ENCODE measurements around the gene FLT4. TPM values are rescaled to one million over a fixed set of nuclear protein-coding genes. Genes with fewer than 3 reads are reported as not detected.
"Not testable (repeated sequence)": the region's sequence is repeated elsewhere in the genome, so short reads cannot be mapped to it uniquely, and the experiment has no call there.

Gene FLT4
- polyA plus RNA-seq, 2 donors = 2.8 to 4.0 TPM

DNA sequence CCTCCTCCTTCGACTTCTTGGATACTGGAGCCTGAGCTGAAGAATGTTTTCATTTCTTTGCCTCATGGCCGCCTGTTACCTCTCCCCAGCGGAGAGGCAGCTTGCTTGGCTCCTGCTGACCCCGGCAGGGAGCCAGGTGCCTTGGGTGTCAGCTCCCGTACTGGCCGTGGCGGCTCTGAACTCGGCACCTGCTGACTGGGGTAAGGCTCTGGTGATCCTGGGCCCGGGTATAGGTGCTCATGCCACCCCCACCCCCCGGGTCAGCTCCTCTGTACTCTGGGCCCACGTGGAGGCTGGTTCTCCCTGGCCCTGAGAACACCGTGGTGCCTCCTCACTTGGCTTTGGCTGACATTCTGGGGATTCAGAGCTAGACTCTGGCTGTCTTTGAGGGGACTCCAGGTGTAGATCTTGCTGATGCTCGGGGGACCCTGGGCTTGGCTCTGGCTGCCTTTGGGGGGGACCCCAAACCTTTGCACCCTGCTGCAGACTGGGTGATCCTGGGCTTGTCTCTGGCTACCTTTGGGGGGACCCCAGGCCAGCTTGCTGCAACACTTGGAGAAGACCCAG lies 22.6 kb upstream of the FLT4 start:
- H3K27me3 ChIP-seq (ENCODE audit: control insufficient read depth in 1 of 2, insufficient read depth in 2 of 2, low read length in 2 of 2); H3K36me3 ChIP-seq (ENCODE audit: control insufficient read depth in 2 of 2, insufficient read depth in 2 of 2, low read length in 1 of 2); H3K4me1 ChIP-seq (ENCODE audit: control insufficient read depth in 2 of 2, insufficient read depth in 2 of 2, low read length in 1 of 2); H3K4me3 ChIP-seq (ENCODE audit: low read depth in 1 of 2, low read length in 2 of 2); H3K9me3 ChIP-seq (ENCODE audit: control insufficient read depth in 2 of 2, insufficient read depth in 1 of 2, low read depth in 1 of 2, low read length in 1 of 2); H3K27ac ChIP-seq (ENCODE audit: low read depth in 2 of 2, low read length in 1 of 2): not testable (repeated sequence)
- whole genome bisulfite sequencing, 2 donors = 83 to 84% methylated on average over 13 of the region's 13 CpGs

DNA sequence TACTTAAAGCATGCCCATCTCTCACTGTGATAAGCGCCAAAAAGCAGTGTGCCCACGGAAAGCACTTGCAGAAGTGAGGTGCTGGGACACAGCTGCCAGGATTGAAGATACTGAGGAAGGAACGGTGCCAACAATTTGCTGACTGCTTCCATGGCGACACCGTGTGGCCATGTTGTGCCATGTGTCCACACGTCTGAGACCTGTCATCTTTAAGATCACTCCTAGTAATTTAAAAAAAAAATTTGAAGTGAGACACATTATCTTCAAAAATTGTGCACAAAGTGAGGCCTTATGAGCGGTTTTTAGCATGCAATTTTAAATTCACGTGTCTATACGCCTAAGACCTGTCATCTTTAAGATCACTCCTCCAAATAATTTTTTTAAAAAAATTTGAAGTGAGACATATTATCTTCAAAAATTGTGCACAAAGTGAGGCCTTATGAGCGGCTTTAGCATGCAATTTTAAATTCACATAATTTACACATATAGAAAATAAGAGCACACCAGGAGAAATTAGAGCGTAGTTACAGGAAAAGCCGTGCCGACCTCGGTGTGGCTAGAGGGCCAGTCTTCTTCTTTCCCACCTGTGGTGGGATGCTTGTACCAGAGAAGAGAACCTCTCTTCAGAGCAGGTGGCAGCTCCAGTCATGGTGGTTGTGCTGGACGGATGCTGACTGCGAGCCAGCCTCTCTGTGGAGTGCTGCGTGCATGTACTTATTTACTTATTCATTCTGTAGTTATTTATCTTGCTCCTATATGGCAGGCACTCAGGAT lies 21.4 kb upstream of the FLT4 start:
- Histone ChIP-seq H3K4me3 (ENCODE audit: low read depth in 1 of 2, low read length in 2 of 2) (no peak overlapping the region), H3K9me3 (ENCODE audit: control insufficient read depth in 2 of 2, insufficient read depth in 1 of 2, low read depth in 1 of 2, low read length in 1 of 2) (no peaks in the 10 kb centered on the region), H3K27ac (ENCODE audit: low read depth in 2 of 2, low read length in 1 of 2) (no peak overlapping the region), H3K4me1 (ENCODE audit: control insufficient read depth in 2 of 2, insufficient read depth in 2 of 2, low read length in 1 of 2) (peaks cover 2 to 4% of the 10 kb centered on the region in 2 donors), H3K27me3 (ENCODE audit: control insufficient read depth in 1 of 2, insufficient read depth in 2 of 2, low read length in 2 of 2) (peaks cover 0 to 9% of the 10 kb centered on the region in 2 donors), H3K36me3 (ENCODE audit: control insufficient read depth in 2 of 2, insufficient read depth in 2 of 2, low read length in 1 of 2) (no peaks in the 10 kb centered on the region)
- 38% methylated on average over 17 of the region's 17 CpGs for WGBS, 2 donors

DNA sequence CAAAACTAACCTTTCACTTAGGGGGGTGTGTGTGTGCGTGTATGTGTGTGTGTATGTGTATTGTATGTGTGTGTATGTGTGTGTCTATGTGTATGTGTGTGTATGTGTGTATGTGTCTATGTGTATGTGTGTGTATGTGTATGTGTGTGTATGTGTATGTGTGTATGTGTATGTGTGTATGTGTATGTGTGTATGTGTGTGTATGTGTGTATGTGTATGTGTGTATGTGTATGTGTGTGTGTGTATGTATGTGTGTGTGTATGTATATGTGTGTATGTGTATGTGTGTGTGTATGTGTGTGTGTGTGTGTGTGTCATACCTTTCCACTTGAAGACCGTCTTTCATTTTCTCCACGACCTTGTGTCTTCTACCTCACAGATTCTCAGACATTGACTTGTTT lies 20.8 kb upstream of the FLT4 start:
- Histone ChIP-seq H3K9me3 (ENCODE audit: control insufficient read depth in 2 of 2, insufficient read depth in 1 of 2, low read depth in 1 of 2, low read length in 1 of 2) (no peaks in the 10 kb centered on the region), H3K36me3 (ENCODE audit: control insufficient read depth in 2 of 2, insufficient read depth in 2 of 2, low read length in 1 of 2) (no peaks in the 10 kb centered on the region), H3K27me3 (ENCODE audit: control insufficient read depth in 1 of 2, insufficient read depth in 2 of 2, low read length in 2 of 2) (peaks cover 0 to 7% of the 10 kb centered on the region in 2 donors), H3K4me1 (ENCODE audit: control insufficient read depth in 2 of 2, insufficient read depth in 2 of 2, low read length in 1 of 2) (peaks cover 2 to 4% of the 10 kb centered on the region in 2 donors), H3K4me3 (ENCODE audit: low read depth in 1 of 2, low read length in 2 of 2) (no peak overlapping the region), H3K27ac (ENCODE audit: low read depth in 2 of 2, low read length in 1 of 2) (no peak overlapping the region)
- WGBS, 2 donors = 47 to 71% methylated on average over 3 of the region's 3 CpGs

DNA sequence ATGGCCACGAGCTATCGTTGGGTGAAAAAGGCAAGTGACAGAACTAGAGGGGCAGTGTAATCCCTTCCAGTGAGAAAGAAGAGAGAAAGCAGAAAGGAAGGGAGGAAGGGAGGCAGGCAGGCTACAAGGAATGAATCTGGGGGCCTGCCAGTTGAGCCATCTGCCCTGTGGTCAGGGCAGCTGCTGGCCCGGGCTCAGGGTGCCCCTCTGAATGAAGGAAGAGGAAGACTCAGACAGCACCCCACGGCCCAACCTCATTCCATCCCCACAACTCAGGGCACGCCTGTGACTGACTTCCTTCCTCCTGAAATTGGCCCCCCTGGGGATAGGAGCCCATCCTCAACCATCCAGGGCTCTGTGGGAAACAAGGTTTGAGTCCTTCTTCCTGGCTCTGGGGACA lies 20.3 kb upstream of the FLT4 start:
- no peak overlapping the region for H3K4me3 ChIP-seq (ENCODE audit: low read depth in 1 of 2, low read length in 2 of 2)
- H3K4me1 ChIP-seq (ENCODE audit: control insufficient read depth in 2 of 2, insufficient read depth in 2 of 2, low read length in 1 of 2) = peaks cover 2 to 4% of the 10 kb centered on the region in 2 donors
- H3K9me3 ChIP-seq (ENCODE audit: control insufficient read depth in 2 of 2, insufficient read depth in 1 of 2, low read depth in 1 of 2, low read length in 1 of 2) = no peaks in the 10 kb centered on the region
- no peak overlapping the region for H3K27ac ChIP-seq (ENCODE audit: low read depth in 2 of 2, low read length in 1 of 2)
- peaks cover 0 to 7% of the 10 kb centered on the region in 2 donors for H3K27me3 ChIP-seq (ENCODE audit: control insufficient read depth in 1 of 2, insufficient read depth in 2 of 2, low read length in 2 of 2)
- no peaks in the 10 kb centered on the region for H3K36me3 ChIP-seq (ENCODE audit: control insufficient read depth in 2 of 2, insufficient read depth in 2 of 2, low read length in 1 of 2)
- 50 to 54% methylated on average over 5 of the region's 5 CpGs for WGBS, 2 donors

DNA sequence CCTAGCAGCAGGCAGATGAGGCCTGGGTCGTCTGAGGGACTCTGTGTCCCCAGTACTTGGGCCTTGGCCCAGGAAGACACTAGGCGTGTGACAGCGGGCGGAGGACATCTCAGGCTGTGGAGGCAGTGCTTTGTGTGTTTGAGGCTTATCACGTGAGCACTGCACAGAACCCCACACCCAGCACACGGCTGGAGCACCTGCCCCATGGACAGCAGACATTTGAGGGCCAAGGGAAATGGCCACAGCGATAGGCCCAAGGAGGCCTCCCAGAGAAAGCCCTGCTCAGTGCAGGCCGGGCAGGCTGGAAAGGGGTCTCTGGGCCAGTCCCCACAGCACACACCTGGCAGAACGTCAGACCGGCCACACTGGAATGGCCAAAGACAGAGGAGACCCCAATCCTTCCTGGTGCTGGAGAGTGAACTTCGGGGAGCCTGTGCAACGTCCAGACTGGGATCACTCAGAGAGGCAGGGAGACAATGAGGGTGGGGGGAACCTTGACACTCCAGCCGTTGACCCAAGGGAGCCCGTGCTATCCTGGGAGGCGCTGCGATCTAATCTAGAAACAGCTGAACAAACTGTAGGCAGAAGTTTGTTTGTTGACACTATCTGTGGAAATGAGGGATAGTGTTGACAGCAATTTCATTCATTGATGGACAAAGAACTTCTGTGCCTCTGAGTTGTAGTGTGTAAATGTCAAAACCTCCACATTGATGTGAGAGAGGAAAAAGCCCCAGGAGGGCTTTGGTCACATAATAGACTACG lies 19.6 kb upstream of the FLT4 start:
- no peak overlapping the region for H3K4me3 ChIP-seq (ENCODE audit: low read depth in 1 of 2, low read length in 2 of 2)
- no peak overlapping the region for H3K27ac ChIP-seq (ENCODE audit: low read depth in 2 of 2, low read length in 1 of 2)
- WGBS, 2 donors = 71 to 72% methylated on average over 17 of the region's 17 CpGs
- H3K9me3 ChIP-seq (ENCODE audit: control insufficient read depth in 2 of 2, insufficient read depth in 1 of 2, low read depth in 1 of 2, low read length in 1 of 2) = no peaks in the 10 kb centered on the region
- H3K36me3 ChIP-seq (ENCODE audit: control insufficient read depth in 2 of 2, insufficient read depth in 2 of 2, low read length in 1 of 2) = no peaks in the 10 kb centered on the region
- H3K4me1 ChIP-seq (ENCODE audit: control insufficient read depth in 2 of 2, insufficient read depth in 2 of 2, low read length in 1 of 2) = peaks cover 2 to 4% of the 10 kb centered on the region in 2 donors
- peaks cover 0 to 7% of the 10 kb centered on the region in 2 donors for H3K27me3 ChIP-seq (ENCODE audit: control insufficient read depth in 1 of 2, insufficient read depth in 2 of 2, low read length in 2 of 2)

DNA sequence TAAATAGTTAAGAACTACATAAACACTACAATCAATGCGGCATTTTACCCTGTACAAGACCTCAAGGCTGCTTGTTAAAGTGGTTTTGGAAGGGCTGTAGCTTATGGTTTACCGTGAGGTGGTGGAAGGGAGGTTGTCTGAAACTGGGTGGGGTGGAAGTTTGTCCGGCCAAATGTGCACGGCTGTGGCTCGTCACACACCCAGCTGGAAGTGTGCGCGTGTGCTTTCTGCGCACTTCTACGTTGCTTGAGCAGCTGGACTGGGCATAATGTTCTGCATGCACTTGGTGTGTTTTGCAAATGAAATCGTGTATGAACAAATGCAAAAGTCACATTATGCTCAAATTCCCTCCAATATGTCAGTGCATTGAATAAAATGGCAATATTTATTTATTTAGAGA lies 17.4 kb upstream of the FLT4 start:
- no peak overlapping the region for H3K4me3 ChIP-seq (ENCODE audit: low read depth in 1 of 2, low read length in 2 of 2)
- H3K27ac ChIP-seq (ENCODE audit: low read depth in 2 of 2, low read length in 1 of 2) = no peak overlapping the region
- no peaks in the 10 kb centered on the region for H3K27me3 ChIP-seq (ENCODE audit: control insufficient read depth in 1 of 2, insufficient read depth in 2 of 2, low read length in 2 of 2)
- H3K36me3 ChIP-seq (ENCODE audit: control insufficient read depth in 2 of 2, insufficient read depth in 2 of 2, low read length in 1 of 2) = no peaks in the 10 kb centered on the region
- H3K9me3 ChIP-seq (ENCODE audit: control insufficient read depth in 2 of 2, insufficient read depth in 1 of 2, low read depth in 1 of 2, low read length in 1 of 2) = no peaks in the 10 kb centered on the region
- 69 to 79% methylated on average over 10 of the region's 10 CpGs for WGBS, 2 donors
- peaks cover 0 to 2% of the 10 kb centered on the region in 2 donors for H3K4me1 ChIP-seq (ENCODE audit: control insufficient read depth in 2 of 2, insufficient read depth in 2 of 2, low read length in 1 of 2)

DNA sequence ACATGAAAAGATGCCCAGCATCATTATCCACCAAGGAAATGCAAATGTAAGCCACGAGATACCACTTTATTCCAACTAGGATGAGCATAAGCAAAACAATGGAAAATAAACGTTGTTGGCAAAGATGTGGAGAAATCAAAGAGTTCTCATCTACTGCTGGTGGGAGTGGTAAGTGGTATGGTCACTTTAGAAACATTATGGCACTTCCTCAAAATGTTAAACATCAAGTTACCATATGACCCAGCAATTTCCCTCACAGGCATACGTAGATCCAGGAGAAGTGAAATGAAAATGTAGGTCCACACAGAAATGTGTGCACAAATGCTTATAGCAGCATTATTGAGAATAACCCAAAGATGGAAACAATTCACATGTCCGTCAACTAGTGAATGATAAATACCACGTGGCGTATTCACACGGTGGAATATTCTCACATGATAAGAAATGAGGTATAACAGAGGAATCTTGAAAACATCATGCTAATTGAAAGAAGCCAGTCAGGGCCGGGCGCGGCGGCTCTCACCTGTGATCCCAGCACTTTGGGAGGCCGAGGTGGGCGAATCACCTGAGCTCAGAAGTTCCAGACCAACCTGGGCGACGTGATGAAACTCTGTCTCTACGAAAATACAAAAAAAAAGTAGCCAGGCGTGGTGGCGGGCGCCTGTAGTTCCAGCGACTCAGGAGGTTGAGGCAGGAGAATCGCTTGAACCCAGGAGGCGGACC lies 16.4 kb upstream of the FLT4 start:
- Histone ChIP-seq H3K36me3 (ENCODE audit: control insufficient read depth in 2 of 2, insufficient read depth in 2 of 2, low read length in 1 of 2) (no peaks in the 10 kb centered on the region), H3K4me1 (ENCODE audit: control insufficient read depth in 2 of 2, insufficient read depth in 2 of 2, low read length in 1 of 2) (peaks cover 0 to 2% of the 10 kb centered on the region in 2 donors), H3K27ac (ENCODE audit: low read depth in 2 of 2, low read length in 1 of 2) (no peak overlapping the region), H3K4me3 (ENCODE audit: low read depth in 1 of 2, low read length in 2 of 2) (no peak overlapping the region), H3K9me3 (ENCODE audit: control insufficient read depth in 2 of 2, insufficient read depth in 1 of 2, low read depth in 1 of 2, low read length in 1 of 2) (no peaks in the 10 kb centered on the region), H3K27me3 (ENCODE audit: control insufficient read depth in 1 of 2, insufficient read depth in 2 of 2, low read length in 2 of 2) (no peaks in the 10 kb centered on the region)
- WGBS, 2 donors = 82 to 87% methylated on average over 22 of the region's 22 CpGs

DNA sequence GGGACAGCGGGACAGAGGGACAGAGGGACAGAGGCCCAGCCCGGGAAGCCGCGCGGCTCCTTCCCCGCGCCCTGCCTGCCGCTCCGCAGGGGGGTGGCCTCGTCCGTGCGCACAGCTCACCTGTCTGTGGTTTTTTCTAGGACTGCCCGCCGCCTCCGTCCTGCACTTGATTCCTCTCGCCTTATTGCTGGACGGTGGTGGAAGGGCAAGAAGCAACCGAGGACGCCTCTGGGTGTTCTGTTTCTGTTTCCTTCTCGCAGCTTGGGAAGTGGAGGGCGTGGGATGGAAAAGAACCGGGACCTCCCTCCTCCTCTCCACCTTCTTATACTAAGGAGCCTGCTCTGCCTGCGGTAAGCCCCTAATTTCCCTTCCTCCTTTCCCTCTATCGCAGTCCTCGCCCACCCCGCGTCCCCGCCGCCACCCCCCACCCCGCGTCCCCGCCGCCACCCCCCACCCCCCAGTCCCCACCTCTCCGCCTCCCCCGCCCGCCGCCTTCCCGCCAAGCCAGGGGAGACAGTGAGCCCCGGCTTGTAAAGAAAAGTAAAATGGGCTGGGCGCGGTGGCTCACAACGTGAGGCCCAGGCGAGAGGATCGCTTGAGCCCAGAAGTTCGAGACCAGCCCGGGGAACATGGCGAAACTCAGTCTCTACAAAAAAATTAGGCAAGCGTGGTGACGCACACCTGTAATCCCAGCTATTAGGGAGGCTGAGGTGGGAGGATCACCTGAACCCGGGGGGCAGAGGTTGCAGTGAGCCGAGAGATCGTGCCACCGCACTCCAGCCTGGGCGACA lies 9.6 kb upstream of the FLT4 start:
- Histone ChIP-seq H3K9me3 (ENCODE audit: control insufficient read depth in 2 of 2, insufficient read depth in 1 of 2, low read depth in 1 of 2, low read length in 1 of 2) (no peaks in the 10 kb centered on the region), H3K27me3 (ENCODE audit: control insufficient read depth in 1 of 2, insufficient read depth in 2 of 2, low read length in 2 of 2) (no peaks in the 10 kb centered on the region), H3K27ac (ENCODE audit: low read depth in 2 of 2, low read length in 1 of 2) (no peak overlapping the region), H3K4me1 (ENCODE audit: control insufficient read depth in 2 of 2, insufficient read depth in 2 of 2, low read length in 1 of 2) (no peaks in the 10 kb centered on the region), H3K4me3 (ENCODE audit: low read depth in 1 of 2, low read length in 2 of 2) (no peak overlapping the region), H3K36me3 (ENCODE audit: control insufficient read depth in 2 of 2, insufficient read depth in 2 of 2, low read length in 1 of 2) (no peaks in the 10 kb centered on the region)
- WGBS, 2 donors = 32 to 35% methylated on average over 39 to 53 of the region's 54 CpGs

DNA sequence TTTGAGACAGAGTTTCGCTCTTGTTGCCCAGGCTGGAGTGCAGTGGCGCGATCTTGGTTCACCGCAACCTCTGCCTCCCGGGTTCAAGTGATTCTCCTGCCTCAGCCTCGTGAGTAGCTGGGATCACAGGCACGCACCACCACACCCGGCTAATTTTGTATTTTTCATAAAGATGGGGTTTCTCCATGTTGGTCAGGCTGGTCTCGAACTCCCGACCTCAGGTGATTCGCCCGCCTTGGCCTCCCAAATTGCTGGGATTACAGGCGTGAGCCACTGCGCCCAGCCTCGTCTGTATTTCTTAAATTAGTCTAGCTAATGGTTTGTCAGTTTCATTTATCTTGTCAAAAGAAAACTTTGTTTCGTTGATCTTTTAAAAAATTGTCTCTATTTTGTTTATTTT lies 5.8 kb upstream of the FLT4 start:
- not testable (repeated sequence) for H3K27me3 ChIP-seq (ENCODE audit: control insufficient read depth in 1 of 2, insufficient read depth in 2 of 2, low read length in 2 of 2); H3K27ac ChIP-seq (ENCODE audit: low read depth in 2 of 2, low read length in 1 of 2); H3K4me3 ChIP-seq (ENCODE audit: low read depth in 1 of 2, low read length in 2 of 2); H3K4me1 ChIP-seq (ENCODE audit: control insufficient read depth in 2 of 2, insufficient read depth in 2 of 2, low read length in 1 of 2); H3K36me3 ChIP-seq (ENCODE audit: control insufficient read depth in 2 of 2, insufficient read depth in 2 of 2, low read length in 1 of 2); H3K9me3 ChIP-seq (ENCODE audit: control insufficient read depth in 2 of 2, insufficient read depth in 1 of 2, low read depth in 1 of 2, low read length in 1 of 2)
- WGBS, 2 donors = 82 to 87% methylated on average over 16 of the region's 16 CpGs

Data from esophagus (tissue), 2 donors.